Progenitor cell of endocrine pancreas (in vitro differentiated cells): Measurements from ENCODE around the gene HOXD9. TPM values are rescaled to one million over a fixed set of nuclear protein-coding genes. Genes with fewer than 3 reads are reported as not detected.
A peak's percentile ranks its signal among the peaks of the same experiment; 100 is the strongest.

Experiments used
- DNase-seq: peaks from one replicate; pipeline ENCODE4 v3.0.0; 2021; ENCODE audit warnings: low spot score; ENCODE audit not compliant: unreplicated experiment
- H3K27ac Mint-ChIP-seq: 2 replicates; pipeline ENCODE4 v1.8.0; 2021; ENCODE audit warnings: mild to moderate bottlenecking, moderate library complexity, mixed read lengths
- H3K27me3 Mint-ChIP-seq: 2 replicates; pipeline ENCODE4 v1.8.0; 2021; ENCODE audit warnings: mixed read lengths
- H3K36me3 Mint-ChIP-seq: 2 replicates; pipeline ENCODE4 v1.8.0; 2022; ENCODE audit warnings: mixed read lengths; ENCODE audit not compliant: insufficient read depth
- H3K4me1 Mint-ChIP-seq: 2 replicates; pipeline ENCODE4 v1.8.0; 2021; ENCODE audit warnings: low read depth, mixed read lengths
- H3K4me3 Mint-ChIP-seq: 2 replicates; pipeline ENCODE4 v1.8.0; 2021; ENCODE audit warnings: low read depth, mild to moderate bottlenecking, moderate library complexity, mixed read lengths
- H3K9me3 Mint-ChIP-seq: 2 replicates; pipeline ENCODE4 v1.8.0; 2021; ENCODE audit warnings: low read depth, mixed read lengths
- total RNA-seq: library from RNA; stranded (reverse); gene quantifications from 2 replicates; pipeline ENCODE4 v1.2.1, GENCODE V29; 2021
- TF ChIP-seq, protein P1 (sequence below): fragments of 200-600 bp; sonication (generic); IDR thresholded peaks from one replicate; pipeline ENCODE4 v1.5.0; 2021; ENCODE audit warnings: antibody characterized with exemption, mild to moderate bottlenecking; ENCODE audit not compliant: unreplicated experiment

Gene HOXD9
- total RNA-seq, 1 donor from 2014 or later = not detected

DNA sequence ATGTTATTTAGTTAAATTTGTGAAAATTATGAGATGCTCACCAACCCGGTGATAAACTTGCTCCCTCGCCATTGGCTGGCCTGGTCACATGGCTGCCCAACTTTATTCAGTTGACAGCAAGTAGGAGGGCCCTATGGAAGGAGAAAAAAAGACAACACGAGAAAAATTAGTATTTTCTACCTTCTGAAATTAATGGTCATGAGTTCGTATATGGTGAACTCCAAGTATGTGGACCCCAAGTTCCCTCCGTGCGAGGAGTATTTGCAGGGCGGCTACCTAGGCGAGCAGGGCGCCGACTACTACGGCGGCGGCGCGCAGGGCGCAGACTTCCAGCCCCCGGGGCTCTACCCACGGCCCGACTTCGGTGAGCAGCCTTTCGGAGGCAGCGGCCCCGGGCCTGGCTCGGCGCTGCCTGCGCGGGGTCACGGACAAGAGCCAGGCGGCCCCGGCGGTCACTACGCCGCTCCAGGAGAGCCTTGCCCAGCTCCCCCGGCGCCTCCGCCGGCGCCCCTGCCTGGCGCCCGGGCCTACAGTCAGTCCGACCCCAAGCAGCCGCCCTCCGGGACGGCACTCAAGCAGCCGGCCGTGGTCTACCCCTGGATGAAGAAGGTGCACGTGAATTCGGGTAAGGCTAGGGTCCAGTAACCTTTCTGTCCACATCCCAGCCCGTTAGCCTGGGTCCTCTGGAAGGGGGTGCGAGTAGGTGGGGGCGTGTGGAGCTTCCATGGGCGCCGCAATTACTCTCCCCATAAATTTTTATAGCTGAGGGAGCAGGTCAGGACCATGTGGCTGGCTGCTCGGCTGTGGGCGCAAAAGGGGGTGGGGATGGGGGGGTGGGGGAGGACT is 29.1 kb downstream of the HOXD9 start, which contains the start of gene HOXD4:
Gene HOXD4, plus strand, starts transcription at position 109 of the 846 bp plus-strand sequence. Its CDS starts 84 bp downstream, at position 193.
- Mint-ChIP-seq H3K27me3 (peaks cover 97% of the 10 kb centered on the region), H3K4me3 (peak within 1 kb of the TSS; percentile 40), H3K4me1 (no peaks in the 10 kb centered on the region), H3K27ac (no peak within 1 kb of the TSS), H3K9me3 (no peaks in the 10 kb centered on the region), H3K36me3 (no peaks in the 10 kb centered on the region)
- TF ChIP-seq, protein P1, sequence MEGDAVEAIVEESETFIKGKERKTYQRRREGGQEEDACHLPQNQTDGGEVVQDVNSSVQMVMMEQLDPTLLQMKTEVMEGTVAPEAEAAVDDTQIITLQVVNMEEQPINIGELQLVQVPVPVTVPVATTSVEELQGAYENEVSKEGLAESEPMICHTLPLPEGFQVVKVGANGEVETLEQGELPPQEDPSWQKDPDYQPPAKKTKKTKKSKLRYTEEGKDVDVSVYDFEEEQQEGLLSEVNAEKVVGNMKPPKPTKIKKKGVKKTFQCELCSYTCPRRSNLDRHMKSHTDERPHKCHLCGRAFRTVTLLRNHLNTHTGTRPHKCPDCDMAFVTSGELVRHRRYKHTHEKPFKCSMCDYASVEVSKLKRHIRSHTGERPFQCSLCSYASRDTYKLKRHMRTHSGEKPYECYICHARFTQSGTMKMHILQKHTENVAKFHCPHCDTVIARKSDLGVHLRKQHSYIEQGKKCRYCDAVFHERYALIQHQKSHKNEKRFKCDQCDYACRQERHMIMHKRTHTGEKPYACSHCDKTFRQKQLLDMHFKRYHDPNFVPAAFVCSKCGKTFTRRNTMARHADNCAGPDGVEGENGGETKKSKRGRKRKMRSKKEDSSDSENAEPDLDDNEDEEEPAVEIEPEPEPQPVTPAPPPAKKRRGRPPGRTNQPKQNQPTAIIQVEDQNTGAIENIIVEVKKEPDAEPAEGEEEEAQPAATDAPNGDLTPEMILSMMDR = no peak
- DNase-seq = no peak

GRCh38 chr2:176152350-176153181 is 30.0 kb downstream of the HOXD9 start:
- peaks cover 1% of the 10 kb centered on the region for H3K4me1 Mint-ChIP-seq
- TF ChIP-seq, protein P1 = no peak
- H3K36me3 Mint-ChIP-seq = no peaks in the 10 kb centered on the region
- DNase-seq = no peak
- no peak overlapping the region for H3K4me3 Mint-ChIP-seq
- H3K27me3 Mint-ChIP-seq = peaks cover 94% of the 10 kb centered on the region
- no peaks in the 10 kb centered on the region for H3K9me3 Mint-ChIP-seq
- no peak overlapping the region for H3K27ac Mint-ChIP-seq

GRCh38 chr2:176154576-176155252 is 32.2 kb downstream of the HOXD9 start:
- H3K4me3 Mint-ChIP-seq = no peak overlapping the region
- H3K9me3 Mint-ChIP-seq = no peaks in the 10 kb centered on the region
- TF ChIP-seq, protein P1 = no peak
- H3K4me1 Mint-ChIP-seq = peaks cover 1% of the 10 kb centered on the region
- peaks cover 93% of the 10 kb centered on the region for H3K27me3 Mint-ChIP-seq
- no peak for DNase-seq
- H3K27ac Mint-ChIP-seq = no peak overlapping the region
- H3K36me3 Mint-ChIP-seq = no peaks in the 10 kb centered on the region

- H3K9me3 Mint-ChIP-seq = no peaks in the 10 kb centered on the region
- H3K36me3 Mint-ChIP-seq = no peaks in the 10 kb centered on the region
- H3K4me1 Mint-ChIP-seq = peaks cover 1% of the 10 kb centered on the region
- no peak for DNase-seq
- H3K27me3 Mint-ChIP-seq = peaks cover 91% of the 10 kb centered on the region
- no peak overlapping the region for H3K4me3 Mint-ChIP-seq
- TF ChIP-seq, protein P1 = no peak
- H3K27ac Mint-ChIP-seq = no peak overlapping the region
These were observed 33.0 kb downstream of the HOXD9 start for GRCh38 chr2:176155356-176156044.
